Stomach (tissue), 9 donors: Measurements from ENCODE around the gene RAB8A. TPM values are rescaled to one million over a fixed set of nuclear protein-coding genes. Genes with fewer than 3 reads are reported as not detected.
A peak's percentile ranks its signal among the peaks of the same experiment; 100 is the strongest.

ENCODE experiments used
- DNase-seq, 2 donors: peaks; one replicate each; pipeline versions ENCODE4 v3.0.0 to v3.0.0-alpha.2; 2013 to 2019
- H3K27ac ChIP-seq, 5 donors: fragments of 200-600 bp in 4 of 5; sonication (generic) in 4 of 5; one replicate each; pipeline ENCODE4 v1.5.1; 2013 to 2019; ENCODE audit warnings: mild to moderate bottlenecking in 1 of 5, moderate library complexity in 1 of 5
- H3K27me3 ChIP-seq, 3 donors: fragments of 200-600 bp; sonication (generic); one replicate each; pipeline ENCODE4 v1.5.1; 2017 to 2019; ENCODE audit warnings: mixed run types in 1 of 3
- H3K36me3 ChIP-seq, 4 donors: fragments of 200-600 bp; sonication (generic); 1 replicate in 3 of 4; 2 replicates in 1 of 4; pipeline ENCODE4 v1.5.1; 2016 to 2019
- H3K4me1 ChIP-seq, 4 donors: fragments of 200-600 bp; sonication (generic); one replicate each; pipeline ENCODE4 v1.5.1; 2016 to 2019
- H3K4me3 ChIP-seq, 4 donors: fragments of 200-600 bp; sonication (generic) in 3 of 4; one replicate each; pipeline ENCODE4 v1.5.1; 2016 to 2019; ENCODE audit warnings: mild to moderate bottlenecking in 1 of 4
- H3K9me3 ChIP-seq, 4 donors: fragments of 200-600 bp; sonication (generic); one replicate each; pipeline ENCODE4 v1.5.1; 2016 to 2019
- CTCF ChIP-seq, 7 experiments: fragments of 450-650 bp in 4 of 7; fragments of 200-600 bp in 3 of 7; sonication (generic) in 3 of 7; IDR thresholded peaks; one replicate each; pipeline ENCODE4 v1.5.1; 2016 to 2019; ENCODE audit warnings: antibody characterized with exemption in 7 of 7, control low read depth in 2 of 7, mild to moderate bottlenecking in 1 of 7
- EP300 ChIP-seq: sonication (generic); formaldehyde crosslinking; IDR thresholded peaks from one replicate; pipeline ENCODE4 v1.6.1; 2017; ENCODE audit warnings: antibody characterized with exemption
- POLR2A ChIP-seq, 4 donors: fragments of 450-650 bp; IDR thresholded peaks; one replicate each; pipeline ENCODE4 v1.6.1; 2016; ENCODE audit warnings: antibody characterized with exemption in 4 of 4, control low read depth in 2 of 4, mild to moderate bottlenecking in 1 of 4, moderate library complexity in 1 of 4
- POLR2AphosphoS5 ChIP-seq, 3 donors: sonication (generic); formaldehyde crosslinking; IDR thresholded peaks; one replicate each; pipeline ENCODE4 v1.6.1; 2016; ENCODE audit warnings: antibody characterized with exemption in 3 of 3
- WGBS, 5 donors: extraction: QIAGEN DNeasy Blood & Tissue Kit in 3 of 5; methylation state at CpG; one replicate each; pipeline versions ENCODE4 v1.1.5 to v1.1.7; 2013 to 2018; 5-methylcytosine and 5-hydroxymethylcytosine counted together
- intact Hi-C: fragments of 100-400 bp; cut with DNase I; formaldehyde crosslinking; loops from one replicate; pipeline ENCODE4 v1.15.1; 2023; ENCODE audit warnings: low total_unique reads
- polyA plus RNA-seq, 3 donors: library from polyadenylated mRNA; stranded (reverse); fragments of 200-250 nt; gene quantifications; one replicate each; pipeline ENCODE4 v1.2.3, GENCODE V29; 2013
- total RNA-seq, 5 donors: library from RNA; depleted of rRNA; stranded (reverse); fragments of >200 nt; gene quantifications; one replicate each; pipeline versions ENCODE4 v1.1.0 to v1.2.3, GENCODE V29; 2014 to 2016
- donor health status: healthy with polysubstance abuse.
- donor health status: Bipolar disorder and iron deficiency.
- donor health status: healthy.

RAB8A gene
- total and polyA plus RNA-seq, 8 donors, result 1.8 to 63.4 (median 31.8) TPM

- Histone ChIP-seq H3K9me3 (peaks cover 0 to 9% (median 0%) of the 10 kb centered on the region in 4 donors), H3K36me3 (no peaks in the 10 kb centered on the region), H3K4me3 (no peak overlapping the region), H3K27me3 (no peaks in the 10 kb centered on the region), H3K27ac (peak overlapping the region in 3 of 5 donors; percentile 15 to 100 (median 94)), H3K4me1 (peaks cover 6 to 20% (median 15%) of the 10 kb centered on the region in 4 donors)
- intact Hi-C loops, result no loop called here
- no peak for TF ChIP-seq POLR2A (IDR thresholded peaks at IDR 0.05)
- TF ChIP-seq EP300, result no peak
- no peak for TF ChIP-seq POLR2AphosphoS5 (IDR thresholded peaks at IDR 0.05)
- TF ChIP-seq CTCF (IDR thresholded peaks at IDR 0.05), result no peak
- 86 to 96% (median 92%) methylated on average over 12 to 16 of the region's 16 CpGs for WGBS, 5 donors
- no peak for DNase-seq
Observed at GRCh38 chr19:16064209-16064889, 47.3 kb upstream of the RAB8A start.

- TF ChIP-seq EP300 (no peak), POLR2A (IDR thresholded peaks at IDR 0.05) (no peak), POLR2AphosphoS5 (IDR thresholded peaks at IDR 0.05) (peak; percentile 13 to 66 (median 15)), CTCF (IDR thresholded peaks at IDR 0.05) (peak in 3 of 7 experiments; percentile 23 to 47 (median 42))
- intact Hi-C loops, result no loop called here
- H3K27me3 ChIP-seq, result no peaks in the 10 kb centered on the region
- 15 to 37% (median 30%) methylated on average over 6 of the region's 6 CpGs for WGBS, 5 donors
- H3K36me3 ChIP-seq, result no peaks in the 10 kb centered on the region
- no peaks in the 10 kb centered on the region for H3K9me3 ChIP-seq
- H3K4me3 ChIP-seq, result peak overlapping the region in 3 of 4 donors; percentile 64 to 68 (median 68)
- peak overlapping the region; percentile 87 to 100 (median 100) for H3K27ac ChIP-seq
- peaks cover 26 to 43% (median 36%) of the 10 kb centered on the region in 4 donors for H3K4me1 ChIP-seq
- DNase-seq, result peak; percentile 49 to 70
Observed at GRCh38 chr19:16066611-16067104, 45.0 kb upstream of the RAB8A start.

- peak; percentile 78 to 91 for DNase-seq
- peak overlapping the region; percentile 87 to 100 (median 100) for H3K27ac ChIP-seq
- no peaks in the 10 kb centered on the region for H3K27me3 ChIP-seq
- peak overlapping the region; percentile 64 to 69 (median 68) for H3K4me3 ChIP-seq
- no peaks in the 10 kb centered on the region for H3K9me3 ChIP-seq
- peaks cover 30 to 50% (median 43%) of the 10 kb centered on the region in 4 donors for H3K4me1 ChIP-seq
- no peaks in the 10 kb centered on the region for H3K36me3 ChIP-seq
- intact Hi-C loops, result no loop called here
- no peak for TF ChIP-seq CTCF (IDR thresholded peaks at IDR 0.05)
- peak; percentile 55 to 90 (median 87) for TF ChIP-seq POLR2AphosphoS5 (IDR thresholded peaks at IDR 0.05)
- peak in 2 of 4 donors; percentile 44 to 91 for TF ChIP-seq POLR2A (IDR thresholded peaks at IDR 0.05)
- TF ChIP-seq EP300, result no peak
- 28 to 55% (median 29%) methylated on average over 30 to 40 of the region's 40 CpGs for WGBS, 5 donors
Observed at GRCh38 chr19:16067205-16067938, 44.3 kb upstream of the RAB8A start.

GRCh38 chr19:16068696-16069259 is 42.9 kb upstream of the RAB8A start:
- H3K36me3 ChIP-seq, result peaks cover 0 to 9% (median 0%) of the 10 kb centered on the region in 4 donors
- peak overlapping the region; percentile 64 to 69 (median 68) for H3K4me3 ChIP-seq
- H3K4me1 ChIP-seq, result peaks cover 30 to 63% (median 49%) of the 10 kb centered on the region in 4 donors
- 30 to 62% (median 41%) methylated on average over 10 of the region's 10 CpGs for whole genome bisulfite sequencing, 5 donors
- no peaks in the 10 kb centered on the region for H3K9me3 ChIP-seq
- no peaks in the 10 kb centered on the region for H3K27me3 ChIP-seq
- peak overlapping the region; percentile 87 to 100 (median 100) for H3K27ac ChIP-seq
- peak in 2 of 3 donors; percentile 15 to 37 for TF ChIP-seq POLR2AphosphoS5 (IDR thresholded peaks at IDR 0.05)
- peak in 1 of 4 donors; percentile 35 for TF ChIP-seq POLR2A (IDR thresholded peaks at IDR 0.05)
- TF ChIP-seq EP300, result no peak
- no peak for TF ChIP-seq CTCF (IDR thresholded peaks at IDR 0.05)
- no peak for DNase-seq
- intact Hi-C loops, result no loop called here
